Stomach (tissue), 4 donors: ENCODE results near the gene ZNF18.
"Not testable (repeated sequence)": the region's sequence is repeated elsewhere in the genome, so short reads cannot be mapped to it uniquely, and the experiment has no call there.

Experiments
- CTCF ChIP-seq, 7 experiments: fragments of 450-650 bp in 4 of 7; fragments of 200-600 bp in 3 of 7; sonication (generic) in 3 of 7; IDR thresholded peaks; one replicate each; pipeline ENCODE4 v1.5.1; 2016 to 2019; ENCODE audit warnings: antibody characterized with exemption in 7 of 7, control low read depth in 2 of 7, mild to moderate bottlenecking in 1 of 7
- EP300 ChIP-seq: sonication (generic); formaldehyde crosslinking; IDR thresholded peaks from one replicate; pipeline ENCODE4 v1.6.1; 2017; ENCODE audit warnings: antibody characterized with exemption
- POLR2A ChIP-seq, 4 donors: fragments of 450-650 bp; IDR thresholded peaks; one replicate each; pipeline ENCODE4 v1.6.1; 2016; ENCODE audit warnings: antibody characterized with exemption in 4 of 4, control low read depth in 2 of 4, mild to moderate bottlenecking in 1 of 4, moderate library complexity in 1 of 4
- POLR2AphosphoS5 ChIP-seq, 3 donors: sonication (generic); formaldehyde crosslinking; IDR thresholded peaks; one replicate each; pipeline ENCODE4 v1.6.1; 2016; ENCODE audit warnings: antibody characterized with exemption in 3 of 3

DNA sequence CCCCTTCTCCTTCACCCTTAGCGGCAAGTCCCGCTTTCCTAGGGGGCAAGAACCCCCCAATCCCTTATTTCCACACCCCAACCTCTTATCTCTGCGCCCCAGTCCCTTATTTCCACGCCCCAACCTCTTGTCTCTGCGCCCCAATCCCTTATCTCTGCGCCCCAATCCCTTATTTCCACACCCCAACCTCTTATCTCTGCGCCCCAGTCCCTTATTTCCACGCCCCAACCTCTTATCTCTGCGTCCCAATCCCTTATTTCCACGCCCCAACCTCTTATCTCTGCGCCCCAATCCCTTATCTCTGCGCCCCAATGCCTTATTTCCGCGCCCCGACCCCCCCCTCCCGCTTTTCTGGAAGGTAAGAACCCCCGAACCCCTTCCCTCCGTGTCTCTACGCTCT is 24.5 kb downstream of the ZNF18 start:
- not testable (repeated sequence) for TF ChIP-seq CTCF (IDR thresholded peaks at IDR 0.05); POLR2A (IDR thresholded peaks at IDR 0.05); POLR2AphosphoS5 (IDR thresholded peaks at IDR 0.05); EP300
